Hepatocyte (in vitro differentiated cells): ENCODE data around the gene APBA1. TPM values are rescaled to one million over a fixed set of nuclear protein-coding genes. Genes with fewer than 3 reads are reported as not detected.

ENCODE experiments used
- DNase-seq: peaks from one replicate; pipeline ENCODE4 v3.0.0-alpha.2; 2016; ENCODE audit warnings: low spot score
- H2AFZ ChIP-seq: fragments of 200-600 bp; sonication (generic); 2 replicates; pipeline ENCODE4 v1.6.0; 2016; ENCODE audit warnings: antibody characterized with exemption, mild to moderate bottlenecking
- H3K27ac ChIP-seq: fragments of 200-600 bp; sonication (generic); 2 replicates; pipeline ENCODE4 v1.5.1; 2016; ENCODE audit warnings: mild to moderate bottlenecking
- H3K27me3 ChIP-seq: fragments of 200-600 bp; sonication (generic); 2 replicates; pipeline ENCODE4 v1.6.1; 2016
- H3K36me3 ChIP-seq: fragments of 200-600 bp; sonication (generic); replicated peaks from 2 replicates; pipeline ENCODE4 v1.5.1; 2016; ENCODE audit warnings: low read depth; ENCODE audit not compliant: insufficient read depth
- H3K4me1 ChIP-seq: fragments of 200-600 bp; sonication (generic); 2 replicates; pipeline ENCODE4 v1.5.1; 2016; ENCODE audit warnings: mild to moderate bottlenecking, moderate library complexity; ENCODE audit not compliant: insufficient read depth
- H3K4me2 ChIP-seq: fragments of 200-600 bp; sonication (generic); 2 replicates; pipeline ENCODE4 v1.6.0; 2016
- H3K4me3 ChIP-seq: fragments of 200-600 bp; sonication (generic); 2 replicates; pipeline ENCODE4 v1.5.1; 2016; ENCODE audit warnings: mild to moderate bottlenecking
- H3K79me2 ChIP-seq: fragments of 200-600 bp; sonication (generic); 2 replicates; pipeline ENCODE4 v1.6.0; 2017; ENCODE audit warnings: mild to moderate bottlenecking
- H3K9me2 ChIP-seq: fragments of 200-600 bp; sonication (generic); replicated peaks from 2 replicates; pipeline ENCODE4 v1.6.0; 2017; ENCODE audit warnings: mild to moderate bottlenecking; ENCODE audit not compliant: insufficient read depth
- H3K9me3 ChIP-seq: fragments of 200-600 bp; sonication (generic); 2 replicates; pipeline ENCODE4 v1.5.1; 2016; ENCODE audit warnings: low read depth, mild to moderate bottlenecking
- H4K20me1 ChIP-seq: fragments of 200-600 bp; sonication (generic); 2 replicates; pipeline ENCODE4 v1.6.0; 2016; ENCODE audit warnings: mild to moderate bottlenecking; ENCODE audit not compliant: insufficient read depth, poor library complexity, severe bottlenecking
- CTCF ChIP-seq: fragments of 200-600 bp; sonication (generic); IDR thresholded peaks from 2 replicates; pipeline ENCODE4 v1.5.1; 2016; ENCODE audit warnings: antibody characterized with exemption, mild to moderate bottlenecking; ENCODE audit not compliant: poor library complexity
- EZH2 ChIP-seq: fragments of 200-600 bp; sonication (generic); IDR thresholded peaks from 2 replicates; pipeline ENCODE4 v1.6.1; 2016; ENCODE audit warnings: antibody characterized with exemption, mild to moderate bottlenecking, borderline replicate concordance
- EZH2phosphoT487 ChIP-seq: fragments of 200-600 bp; sonication (generic); IDR thresholded peaks from one replicate; pipeline ENCODE4 v1.6.1; 2018; ENCODE audit warnings: antibody characterized with exemption, mild to moderate bottlenecking, low read depth, moderate library complexity; ENCODE audit not compliant: unreplicated experiment, severe bottlenecking
- WGBS: methylation state at CpG from one replicate; pipeline ENCODE4 v1.1.6; 2016; ENCODE audit warnings: low lambda C conversion rate; ENCODE audit errors: missing lambda C conversion rate; 5-methylcytosine and 5-hydroxymethylcytosine counted together
- polyA plus RNA-seq: library from polyadenylated mRNA; unstranded; fragments of >200 nt; fragmentation: Nextera tagmentation; extraction: Ambion mirVana; gene quantifications from 2 replicates; pipeline ENCODE4 v1.2.1, GENCODE V29; 2016
- total RNA-seq: library from RNA; depleted of rRNA; stranded (reverse); fragments of >200 nt; gene quantifications from 2 replicates; pipeline ENCODE4 v1.2.3, GENCODE V29; 2014

Gene APBA1
- total and polyA plus RNA-seq, 2 experiments from 2014 or later: 1.5 to 12.0 TPM

GRCh38 chr9:69502671-69503301 is 169.4 kb downstream of the APBA1 start:
- TF ChIP-seq CTCF (no peak), EZH2phosphoT487 (no peak), EZH2 (no peak)
- DNase-seq: no peak
- no peaks in the 10 kb centered on the region for H3K9me3 ChIP-seq
- no peaks in the 10 kb centered on the region for H3K27me3 ChIP-seq
- no peaks in the 10 kb centered on the region for H4K20me1 ChIP-seq
- H3K27ac ChIP-seq: no peak overlapping the region
- WGBS: 92% methylated on average over 4 of the region's 4 CpGs
- H3K4me3 ChIP-seq: no peak overlapping the region
- no peaks in the 10 kb centered on the region for H3K79me2 ChIP-seq
- no peak overlapping the region for H2AFZ ChIP-seq
- H3K4me2 ChIP-seq: no peak overlapping the region
- H3K36me3 ChIP-seq: no peaks in the 10 kb centered on the region
- H3K9me2 ChIP-seq: no peaks in the 10 kb centered on the region
- H3K4me1 ChIP-seq: no peaks in the 10 kb centered on the region

- H2AFZ ChIP-seq: no peak overlapping the region
- no peaks in the 10 kb centered on the region for H3K36me3 ChIP-seq
- no peaks in the 10 kb centered on the region for H4K20me1 ChIP-seq
- no peak for DNase-seq
- no peaks in the 10 kb centered on the region for H3K79me2 ChIP-seq
- H3K9me3 ChIP-seq: no peaks in the 10 kb centered on the region
- H3K4me3 ChIP-seq: no peak overlapping the region
- TF ChIP-seq EZH2: no peak
- H3K27ac ChIP-seq: no peak overlapping the region
- H3K4me1 ChIP-seq: no peaks in the 10 kb centered on the region
- no peaks in the 10 kb centered on the region for H3K27me3 ChIP-seq
- no peak overlapping the region for H3K4me2 ChIP-seq
- 75% methylated on average over 6 of the region's 6 CpGs for WGBS
- H3K9me2 ChIP-seq: no peaks in the 10 kb centered on the region
These were observed 171.3 kb downstream of the APBA1 start for GRCh38 chr9:69500896-69501295.

- Histone ChIP-seq H3K79me2 (no peaks in the 10 kb centered on the region), H3K27me3 (no peaks in the 10 kb centered on the region), H3K9me3 (no peaks in the 10 kb centered on the region), H3K9me2 (no peaks in the 10 kb centered on the region), H3K4me3 (no peak overlapping the region), H3K27ac (no peak overlapping the region), H2AFZ (no peak overlapping the region), H3K4me1 (no peaks in the 10 kb centered on the region), H4K20me1 (no peaks in the 10 kb centered on the region), H3K36me3 (no peaks in the 10 kb centered on the region), H3K4me2 (no peak overlapping the region)
- TF ChIP-seq EZH2 (no peak), CTCF (no peak), EZH2phosphoT487 (no peak)
- no peak for DNase-seq
- WGBS: 65% methylated on average over 4 of the region's 4 CpGs
These were observed 172.2 kb downstream of the APBA1 start for GRCh38 chr9:69499959-69500358.

GRCh38 chr9:69499407-69499806 is 172.8 kb downstream of the APBA1 start:
- TF ChIP-seq EZH2phosphoT487 (no peak), EZH2 (no peak)
- Histone ChIP-seq H2AFZ (no peak overlapping the region), H3K27me3 (no peaks in the 10 kb centered on the region), H3K4me1 (no peaks in the 10 kb centered on the region), H3K4me2 (no peak overlapping the region), H3K27ac (no peak overlapping the region), H4K20me1 (no peaks in the 10 kb centered on the region), H3K9me2 (no peaks in the 10 kb centered on the region), H3K36me3 (no peaks in the 10 kb centered on the region), H3K9me3 (no peaks in the 10 kb centered on the region), H3K4me3 (no peak overlapping the region), H3K79me2 (no peaks in the 10 kb centered on the region)
- WGBS: 67% methylated on average over 6 of the region's 6 CpGs
- DNase-seq: no peak
